ENCODE measurements around the gene SLC44A3.
A peak's percentile ranks its signal among the peaks of the same experiment; 100 is the strongest.

SLC44A3 gene

GRCh38 chr1:94819945-94820746, at the start of gene SLC44A3:
TSS of gene SLC44A3 (plus strand) at chr1:94820357. CDS start at chr1:94820452, 95 bp downstream.
- peak within 1 kb of the TSS; percentile 45 for H3K27ac ChIP-seq
- TF ChIP-seq ZFX (IDR thresholded peaks at IDR 0.05; ENCODE audit: borderline replicate concordance) (no peak), CTCF (IDR thresholded peaks at IDR 0.05) (peak; percentile 70)

- TF ChIP-seq ZFX (IDR thresholded peaks at IDR 0.05; ENCODE audit: borderline replicate concordance) (no peak), CTCF (IDR thresholded peaks at IDR 0.05) (no peak)
Observed at GRCh38 chr1:94772230-94772641, 47.9 kb upstream of the SLC44A3 start.

GRCh38 chr1:94772845-94773244, 47.3 kb upstream of the SLC44A3 start:
- no peak for TF ChIP-seq CTCF (IDR thresholded peaks at IDR 0.05)
- no peak for TF ChIP-seq ZFX (IDR thresholded peaks at IDR 0.05; ENCODE audit: borderline replicate concordance)
- no peak overlapping the region for H3K27ac ChIP-seq

More at GRCh38 chr1:94772230-94772641, 47.9 kb upstream of the SLC44A3 start:
- no peak overlapping the region for H3K27ac ChIP-seq

GRCh38 chr1:94773296-94773809, 46.8 kb upstream of the SLC44A3 start:
- no peak overlapping the region for H3K27ac ChIP-seq
- TF ChIP-seq CTCF (IDR thresholded peaks at IDR 0.05) = no peak
- TF ChIP-seq ZFX (IDR thresholded peaks at IDR 0.05; ENCODE audit: borderline replicate concordance) = no peak

GRCh38 chr1:94773931-94774422, 46.2 kb upstream of the SLC44A3 start:
- no peak for TF ChIP-seq ZFX (IDR thresholded peaks at IDR 0.05; ENCODE audit: borderline replicate concordance)
- TF ChIP-seq CTCF (IDR thresholded peaks at IDR 0.05) = no peak
- H3K27ac ChIP-seq = no peak overlapping the region

- no peak for TF ChIP-seq CTCF (IDR thresholded peaks at IDR 0.05)
- TF ChIP-seq ZFX (IDR thresholded peaks at IDR 0.05; ENCODE audit: borderline replicate concordance) = no peak
- no peak overlapping the region for H3K27ac ChIP-seq
Observed at GRCh38 chr1:94776474-94776873, 43.7 kb upstream of the SLC44A3 start.

- no peak overlapping the region for H3K27ac ChIP-seq
- TF ChIP-seq ZFX (IDR thresholded peaks at IDR 0.05; ENCODE audit: borderline replicate concordance) = no peak
- TF ChIP-seq CTCF (IDR thresholded peaks at IDR 0.05) = no peak
Observed at GRCh38 chr1:94777281-94777680, 42.9 kb upstream of the SLC44A3 start.
